ENCODE results near the gene IL1R1.

DNA sequence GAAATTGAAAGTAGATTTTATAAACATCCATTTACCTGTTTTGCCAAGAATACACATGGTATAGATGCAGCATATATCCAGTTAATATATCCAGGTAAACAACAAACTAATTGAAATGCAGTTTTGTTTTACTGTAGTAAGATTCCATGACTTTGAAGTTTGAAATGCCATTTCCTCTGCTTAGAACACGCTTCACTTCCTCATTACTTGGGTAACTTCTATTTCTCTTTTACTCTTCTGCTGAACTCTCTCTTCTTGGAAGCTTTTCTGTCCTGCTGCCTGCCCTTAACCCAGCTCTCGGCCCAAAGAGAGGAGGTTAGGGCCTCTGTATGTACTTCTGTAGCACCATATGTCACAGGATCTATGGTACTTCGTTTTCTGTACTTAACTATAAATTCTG is 30.2 kb downstream of the IL1R1 start:
- no peak for TF ChIP-seq EZH2 (IDR thresholded peaks at IDR 0.05; ENCODE audit: low read length, missing control alignments)
- TF ChIP-seq, protein P1, sequence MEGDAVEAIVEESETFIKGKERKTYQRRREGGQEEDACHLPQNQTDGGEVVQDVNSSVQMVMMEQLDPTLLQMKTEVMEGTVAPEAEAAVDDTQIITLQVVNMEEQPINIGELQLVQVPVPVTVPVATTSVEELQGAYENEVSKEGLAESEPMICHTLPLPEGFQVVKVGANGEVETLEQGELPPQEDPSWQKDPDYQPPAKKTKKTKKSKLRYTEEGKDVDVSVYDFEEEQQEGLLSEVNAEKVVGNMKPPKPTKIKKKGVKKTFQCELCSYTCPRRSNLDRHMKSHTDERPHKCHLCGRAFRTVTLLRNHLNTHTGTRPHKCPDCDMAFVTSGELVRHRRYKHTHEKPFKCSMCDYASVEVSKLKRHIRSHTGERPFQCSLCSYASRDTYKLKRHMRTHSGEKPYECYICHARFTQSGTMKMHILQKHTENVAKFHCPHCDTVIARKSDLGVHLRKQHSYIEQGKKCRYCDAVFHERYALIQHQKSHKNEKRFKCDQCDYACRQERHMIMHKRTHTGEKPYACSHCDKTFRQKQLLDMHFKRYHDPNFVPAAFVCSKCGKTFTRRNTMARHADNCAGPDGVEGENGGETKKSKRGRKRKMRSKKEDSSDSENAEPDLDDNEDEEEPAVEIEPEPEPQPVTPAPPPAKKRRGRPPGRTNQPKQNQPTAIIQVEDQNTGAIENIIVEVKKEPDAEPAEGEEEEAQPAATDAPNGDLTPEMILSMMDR (conservative IDR thresholded peaks at IDR 0.05 in 1 of 2, IDR thresholded peaks at IDR 0.05 in 1 of 2; ENCODE audit: low read depth in 1 of 2, low read length in 2 of 2) = no peak

Measured in fibroblast of lung (primary cell).